OCI-LY3 (cell line): ENCODE data around the gene ASTN2.

Source experiments
- H2AFZ ChIP-seq: fragments of 200-600, 300-600 bp; shearing (Covaris generic); 2 replicates; pipeline ENCODE4 v1.6.0; 2014; ENCODE audit warnings: antibody characterized with exemption, low read depth, low read length
- H3K27ac ChIP-seq: fragments of 200-600, 300-600 bp; sonication (generic); 2 replicates; pipeline ENCODE4 v1.5.1; 2014; ENCODE audit warnings: mild to moderate bottlenecking, low read length, moderate library complexity, mixed read lengths
- H3K27me3 ChIP-seq: fragments of 200-600, 300-600 bp; sonication (generic); 2 replicates; pipeline ENCODE4 v1.6.1; 2014; ENCODE audit warnings: low read depth, low read length, mixed read lengths
- H3K36me3 ChIP-seq: fragments of 200-600, 300-600 bp; sonication (generic); replicated peaks from 2 replicates; pipeline ENCODE3; 2014; ENCODE audit warnings: low read depth, low read length, mixed read lengths
- H3K4me1 ChIP-seq: fragments of 300-600, 200-600 bp; sonication (generic); 2 replicates; pipeline ENCODE4 v1.6.1; 2014; ENCODE audit warnings: low read length, mixed read lengths
- H3K4me2 ChIP-seq: fragments of 200-600, 300-600 bp; sonication (generic); 2 replicates; pipeline ENCODE4 v1.6.1; 2014; ENCODE audit warnings: low read length, mixed read lengths
- H3K4me3 ChIP-seq: fragments of 300-600, 200-600 bp; sonication (generic); 2 replicates; pipeline ENCODE4 v1.5.1; 2014; ENCODE audit warnings: antibody characterized with exemption, mild to moderate bottlenecking, low read length, moderate library complexity
- H3K79me2 ChIP-seq: fragments of 300-600, 200-600 bp; shearing (Covaris generic); 2 replicates; pipeline ENCODE4 v1.6.1; 2014; ENCODE audit warnings: mild to moderate bottlenecking, low read length, mixed read lengths
- H3K9ac ChIP-seq: fragments of 300-600, 200-600 bp; shearing (Covaris generic); 2 replicates; pipeline ENCODE4 v1.6.0; 2014; ENCODE audit warnings: mild to moderate bottlenecking, low read length, moderate library complexity
- H3K9me3 ChIP-seq: fragments of 200-600, 300-600 bp; shearing (Covaris generic); 2 replicates; pipeline ENCODE4 v1.6.1; 2014; ENCODE audit warnings: low read length, mixed read lengths; ENCODE audit not compliant: insufficient read depth
- H4K20me1 ChIP-seq: fragments of 200-600, 300-600 bp; sonication (generic); 2 replicates; pipeline ENCODE4 v1.6.1; 2016; ENCODE audit warnings: low read length, mixed read lengths; ENCODE audit not compliant: insufficient read depth
- EZH2phosphoT487 ChIP-seq: fragments of 200-600 bp; shearing (Covaris generic); IDR thresholded peaks from 2 replicates; pipeline ENCODE4 v1.6.1; 2018; ENCODE audit warnings: antibody characterized with exemption, mixed run types, low read depth
- TF ChIP-seq, protein P1 (sequence below): fragments of 200-600, 300-600 bp; sonication (generic); IDR thresholded peaks from 2 replicates; pipeline ENCODE4 v1.5.1; 2014; ENCODE audit warnings: antibody characterized with exemption, low read length, low read depth

ASTN2 gene

GRCh38 chr9:116991051-116991450 lies 423.8 kb downstream of the ASTN2 start:
- H3K36me3 ChIP-seq = no peaks in the 10 kb centered on the region
- H3K4me3 ChIP-seq = no peak overlapping the region
- TF ChIP-seq, protein P1, sequence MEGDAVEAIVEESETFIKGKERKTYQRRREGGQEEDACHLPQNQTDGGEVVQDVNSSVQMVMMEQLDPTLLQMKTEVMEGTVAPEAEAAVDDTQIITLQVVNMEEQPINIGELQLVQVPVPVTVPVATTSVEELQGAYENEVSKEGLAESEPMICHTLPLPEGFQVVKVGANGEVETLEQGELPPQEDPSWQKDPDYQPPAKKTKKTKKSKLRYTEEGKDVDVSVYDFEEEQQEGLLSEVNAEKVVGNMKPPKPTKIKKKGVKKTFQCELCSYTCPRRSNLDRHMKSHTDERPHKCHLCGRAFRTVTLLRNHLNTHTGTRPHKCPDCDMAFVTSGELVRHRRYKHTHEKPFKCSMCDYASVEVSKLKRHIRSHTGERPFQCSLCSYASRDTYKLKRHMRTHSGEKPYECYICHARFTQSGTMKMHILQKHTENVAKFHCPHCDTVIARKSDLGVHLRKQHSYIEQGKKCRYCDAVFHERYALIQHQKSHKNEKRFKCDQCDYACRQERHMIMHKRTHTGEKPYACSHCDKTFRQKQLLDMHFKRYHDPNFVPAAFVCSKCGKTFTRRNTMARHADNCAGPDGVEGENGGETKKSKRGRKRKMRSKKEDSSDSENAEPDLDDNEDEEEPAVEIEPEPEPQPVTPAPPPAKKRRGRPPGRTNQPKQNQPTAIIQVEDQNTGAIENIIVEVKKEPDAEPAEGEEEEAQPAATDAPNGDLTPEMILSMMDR = no peak
- no peak for TF ChIP-seq EZH2phosphoT487
- H3K9ac ChIP-seq = no peak overlapping the region
- no peak overlapping the region for H3K27ac ChIP-seq
- H3K9me3 ChIP-seq = no peaks in the 10 kb centered on the region
- no peaks in the 10 kb centered on the region for H3K27me3 ChIP-seq
- H3K4me1 ChIP-seq = no peaks in the 10 kb centered on the region
- no peaks in the 10 kb centered on the region for H4K20me1 ChIP-seq
- H2AFZ ChIP-seq = no peak overlapping the region
- no peak overlapping the region for H3K4me2 ChIP-seq
- H3K79me2 ChIP-seq = no peaks in the 10 kb centered on the region

- no peaks in the 10 kb centered on the region for H3K9me3 ChIP-seq
- H3K36me3 ChIP-seq = no peaks in the 10 kb centered on the region
- no peak overlapping the region for H3K27ac ChIP-seq
- H3K4me1 ChIP-seq = no peaks in the 10 kb centered on the region
- no peak overlapping the region for H3K9ac ChIP-seq
- H3K4me3 ChIP-seq = no peak overlapping the region
- no peaks in the 10 kb centered on the region for H4K20me1 ChIP-seq
- H2AFZ ChIP-seq = no peak overlapping the region
- no peak overlapping the region for H3K4me2 ChIP-seq
- no peaks in the 10 kb centered on the region for H3K79me2 ChIP-seq
- no peaks in the 10 kb centered on the region for H3K27me3 ChIP-seq
- no peak for TF ChIP-seq EZH2phosphoT487
- TF ChIP-seq, protein P1 = no peak
Observed at GRCh38 chr9:116990592-116990991, 424.3 kb downstream of the ASTN2 start.

- no peaks in the 10 kb centered on the region for H3K27me3 ChIP-seq
- no peak overlapping the region for H3K4me3 ChIP-seq
- TF ChIP-seq EZH2phosphoT487 = no peak
- TF ChIP-seq, protein P1 = no peak
- H4K20me1 ChIP-seq = no peaks in the 10 kb centered on the region
- H3K36me3 ChIP-seq = no peaks in the 10 kb centered on the region
- no peak overlapping the region for H2AFZ ChIP-seq
- H3K4me2 ChIP-seq = no peak overlapping the region
- no peaks in the 10 kb centered on the region for H3K79me2 ChIP-seq
- H3K4me1 ChIP-seq = no peaks in the 10 kb centered on the region
- H3K9ac ChIP-seq = no peak overlapping the region
- no peak overlapping the region for H3K27ac ChIP-seq
- H3K9me3 ChIP-seq = no peaks in the 10 kb centered on the region
Observed at GRCh38 chr9:116987721-116988485, 427.0 kb downstream of the ASTN2 start.

GRCh38 chr9:116986015-116986414 lies 428.8 kb downstream of the ASTN2 start:
- Histone ChIP-seq H3K79me2 (no peaks in the 10 kb centered on the region), H3K9ac (no peak overlapping the region), H3K4me3 (no peak overlapping the region), H3K9me3 (no peaks in the 10 kb centered on the region), H3K36me3 (no peaks in the 10 kb centered on the region), H2AFZ (no peak overlapping the region), H4K20me1 (no peaks in the 10 kb centered on the region), H3K27me3 (no peaks in the 10 kb centered on the region), H3K4me1 (no peaks in the 10 kb centered on the region), H3K4me2 (no peak overlapping the region), H3K27ac (no peak overlapping the region)
- TF ChIP-seq EZH2phosphoT487 = no peak
- TF ChIP-seq, protein P1 = no peak
